WTC11 (cell line): ENCODE measurements around the gene INPP5E. TPM values are rescaled to one million over a fixed set of nuclear protein-coding genes. Genes with fewer than 3 reads are reported as not detected.

Experiments used
- ATAC-seq: fragments of 200-7000 bp; cut with Tn5 transposase; 2 replicates; pipeline ENCODE4 v1.10.0; 2021; ENCODE audit warnings: mild to moderate bottlenecking, moderate library complexity
- CTCF ChIA-PET: fragments of 300-600 bp; sonication (Branson Sonifier 250); formaldehyde crosslinking; loops from one replicate; lab custom pipeline; 2021; ENCODE audit warnings: antibody characterized with exemption; lab: Charles Lee
- POLR2A ChIA-PET: fragments of 350-600 bp; sonication (Branson Sonifier 250); formaldehyde crosslinking; loops from one replicate; lab custom pipeline; 2021; ENCODE audit warnings: antibody characterized with exemption; lab: Charles Lee
- DNase-seq: peaks from one replicate; pipeline ENCODE4 v3.0.0; 2021; ENCODE audit warnings: low spot score
- H3K27ac Mint-ChIP-seq: 2 replicates; pipeline ENCODE4 v1.8.0; 2021; ENCODE audit warnings: mixed read lengths
- H3K27me3 Mint-ChIP-seq: 2 replicates; pipeline ENCODE4 v1.8.0; 2021; ENCODE audit warnings: low read depth, mild to moderate bottlenecking, moderate library complexity, mixed read lengths
- H3K36me3 Mint-ChIP-seq: 2 replicates; pipeline ENCODE4 v1.8.0; 2021; ENCODE audit warnings: mixed read lengths
- H3K4me1 Mint-ChIP-seq: 2 replicates; pipeline ENCODE4 v1.8.0; 2022; ENCODE audit warnings: mixed read lengths
- H3K4me3 Mint-ChIP-seq: 2 replicates; pipeline ENCODE4 v1.8.0; 2021; ENCODE audit warnings: mild to moderate bottlenecking, moderate library complexity, mixed read lengths
- H3K9me3 Mint-ChIP-seq: 2 replicates; pipeline ENCODE4 v1.8.0; 2021; ENCODE audit warnings: mixed read lengths
- AFF4 ChIP-seq: sonication (generic); formaldehyde crosslinking; IDR thresholded peaks from 2 replicates; pipeline ENCODE4 v1.8.1; 2023; ENCODE audit warnings: mild to moderate bottlenecking, missing genetic modification reagents, borderline replicate concordance
- ARID4B ChIP-seq: sonication (generic); formaldehyde crosslinking; IDR thresholded peaks from 2 replicates; pipeline ENCODE4 v1.8.0; 2023; ENCODE audit warnings: missing genetic modification reagents, mild to moderate bottlenecking, borderline replicate concordance
- ATF1 ChIP-seq: sonication (generic); formaldehyde crosslinking; IDR thresholded peaks from 2 replicates; pipeline ENCODE4 v1.8.1; 2023; ENCODE audit warnings: mild to moderate bottlenecking, moderate library complexity, missing genetic modification reagents
- FOXP4 ChIP-seq: sonication (generic); formaldehyde crosslinking; IDR thresholded peaks from 2 replicates; pipeline ENCODE4 v1.8.0; 2022; ENCODE audit warnings: mild to moderate bottlenecking, missing genetic modification reagents
- GRHL2 ChIP-seq: fragments of 250-450 bp; sonication (Bioruptor Pico); IDR thresholded peaks from 2 replicates; pipeline ENCODE4 v1.8.0; 2022; ENCODE audit warnings: mild to moderate bottlenecking, moderate library complexity; ENCODE audit not compliant: insufficient replicate concordance, severe bottlenecking
- IRF1 ChIP-seq: sonication (generic); formaldehyde crosslinking; IDR thresholded peaks from 2 replicates; pipeline ENCODE4 v1.8.0; 2023; ENCODE audit warnings: missing genetic modification reagents
- IRF2 ChIP-seq: sonication (generic); formaldehyde crosslinking; IDR thresholded peaks from 2 replicates; pipeline ENCODE4 v1.8.0; 2022; ENCODE audit warnings: low read depth, missing genetic modification reagents, borderline replicate concordance
- KAT7 ChIP-seq: sonication (generic); formaldehyde crosslinking; IDR thresholded peaks from 2 replicates; pipeline ENCODE4 v1.8.1; 2023; ENCODE audit warnings: missing genetic modification reagents, mild to moderate bottlenecking, borderline replicate concordance
- MAX ChIP-seq: sonication (generic); formaldehyde crosslinking; IDR thresholded peaks from 2 replicates; pipeline ENCODE4 v1.8.0; 2022; ENCODE audit warnings: mild to moderate bottlenecking, missing genetic modification reagents
- MYBL2 ChIP-seq: sonication (generic); formaldehyde crosslinking; IDR thresholded peaks from 2 replicates; pipeline ENCODE4 v1.8.1; 2023; ENCODE audit warnings: mild to moderate bottlenecking, moderate library complexity, missing genetic modification reagents
- NFE2L1 ChIP-seq: sonication (generic); formaldehyde crosslinking; IDR thresholded peaks from 2 replicates; pipeline ENCODE4 v1.8.1; 2023; ENCODE audit warnings: missing genetic modification reagents
- NFYB ChIP-seq: sonication (generic); formaldehyde crosslinking; conservative IDR thresholded peaks from 2 replicates; pipeline ENCODE4 v1.8.0; 2022; ENCODE audit warnings: low read depth, missing genetic modification reagents
- NR2C2 ChIP-seq: sonication (generic); formaldehyde crosslinking; IDR thresholded peaks from 2 replicates; pipeline ENCODE4 v1.8.0; 2022; ENCODE audit warnings: mild to moderate bottlenecking, missing genetic modification reagents
- PRDM15 ChIP-seq: sonication (generic); formaldehyde crosslinking; IDR thresholded peaks from 2 replicates; pipeline ENCODE4 v1.8.0; 2022; ENCODE audit warnings: missing genetic modification reagents
- TP53 ChIP-seq: sonication (generic); formaldehyde crosslinking; IDR thresholded peaks from 2 replicates; pipeline ENCODE4 v1.8.1; 2023; ENCODE audit warnings: mild to moderate bottlenecking, missing genetic modification reagents
- ZNF219 ChIP-seq: sonication (generic); formaldehyde crosslinking; IDR thresholded peaks from 2 replicates; pipeline ENCODE4 v1.8.0; 2023; ENCODE audit warnings: missing genetic modification reagents, mild to moderate bottlenecking, borderline replicate concordance
- ZNF317 ChIP-seq: sonication (generic); formaldehyde crosslinking; IDR thresholded peaks from 2 replicates; pipeline ENCODE4 v1.8.1; 2023; ENCODE audit warnings: low read depth, mild to moderate bottlenecking, moderate library complexity, missing genetic modification reagents, borderline replicate concordance
- ZNF671 ChIP-seq: fragments of 250-450 bp; sonication (Bioruptor Pico); IDR thresholded peaks from 2 replicates; pipeline ENCODE4 v1.8.0; 2021; ENCODE audit warnings: mild to moderate bottlenecking
- total RNA-seq: library from RNA; stranded (reverse); gene quantifications from 3 replicates; pipeline ENCODE4 v1.2.3, GENCODE V29; 2021

The INPP5E gene
- total RNA-seq, 1 experiment from 2014 or later, result 24.0 TPM

- no peak for TF ChIP-seq AFF4
- no peak for TF ChIP-seq KAT7 (CRISPR knock-in tag)
- TF ChIP-seq IRF1 (CRISPR knock-in tag), result no peak
- TF ChIP-seq TP53 (CRISPR knock-in tag), result no peak
- no peak for TF ChIP-seq ZNF219 (CRISPR knock-in tag)
- no peak for TF ChIP-seq NFYB
- no peak for TF ChIP-seq ATF1 (CRISPR knock-in tag)
- no peak for TF ChIP-seq PRDM15 (CRISPR knock-in tag)
- no peak for TF ChIP-seq FOXP4 (CRISPR knock-in tag)
- no peak for TF ChIP-seq ZNF671 (CRISPR knock-in tag)
These were observed 1.6 kb upstream of the INPP5E start (continued) for GRCh38 chr9:136441191-136441680.

- no peaks in the 10 kb centered on the region for H3K27me3 Mint-ChIP-seq
- H3K4me3 Mint-ChIP-seq, result peak overlapping the region; percentile 80
- CTCF ChIA-PET, result interaction anchor here (0.8 to 1.2 kb wide), 6 partner anchors 9 to 233 kb away, joined by 3 read pairs; no protein-coding TSS in a partner anchor
- POLR2A ChIA-PET, result interaction anchor here (0.7 kb wide), 1 partner anchor 76 kb away, joined by 3 read pairs; no protein-coding TSS in a partner anchor
- H3K27ac Mint-ChIP-seq, result no peak overlapping the region
- TF ChIP-seq ZNF671 (CRISPR knock-in tag), result no peak
- TF ChIP-seq NFE2L1 (CRISPR knock-in tag), result no peak
- peak; percentile 37; the same call in 1 of the 2 replicates for TF ChIP-seq MAX (CRISPR knock-in tag)
- 0 out of 2 replicates have a peak, but pooled peaks have one; percentile 51 for TF ChIP-seq ARID4B (CRISPR knock-in tag)
- no peak for TF ChIP-seq GRHL2 (CRISPR knock-in tag)
- no peak; the same call in 1 of the 2 replicates for TF ChIP-seq IRF2 (CRISPR knock-in tag)
- TF ChIP-seq ZNF317, result no peak
- TF ChIP-seq NR2C2 (CRISPR knock-in tag), result no peak
- no peak for TF ChIP-seq MYBL2 (CRISPR knock-in tag)
- peak; percentile 23; the same call in 1 of the 2 replicates for TF ChIP-seq KAT7 (CRISPR knock-in tag)
- ATAC-seq (peak; percentile 21), DNase-seq (peak; percentile 38)
- H3K36me3 Mint-ChIP-seq, result peaks cover 19% of the 10 kb centered on the region
- peaks cover 15% of the 10 kb centered on the region for H3K4me1 Mint-ChIP-seq
- no peaks in the 10 kb centered on the region for H3K9me3 Mint-ChIP-seq
These were observed 831 bp downstream of the INPP5E start for GRCh38 chr9:136438548-136439480.
